Kidney (tissue), 14 donors: Measurements from ENCODE around the gene DPP10. TPM values are rescaled to one million over a fixed set of nuclear protein-coding genes. Genes with fewer than 3 reads are reported as not detected.

ENCODE experiments used
- DNase-seq, 5 donors: peaks; one replicate each; pipeline ENCODE4 v3.0.0-alpha.2; 2013 to 2020
- FAIRE-seq: peaks from 2 replicates; lab custom pipeline; 2012; peaks lifted over from hg19 to GRCh38; lab: Jason Lieb, UNC
- H3K27ac ChIP-seq, 2 donors: one replicate each; pipeline ENCODE4 v1.7.0; 2013; ENCODE audit warnings: low read depth in 2 of 2, low read length in 2 of 2, inconsistent platforms in 1 of 2
- H3K27me3 ChIP-seq: one replicate; pipeline ENCODE4 v1.7.1; 2013; ENCODE audit warnings: low read length, inconsistent platforms; ENCODE audit not compliant: control insufficient read depth, insufficient read depth
- H3K36me3 ChIP-seq, 3 donors: one replicate each; pipeline versions ENCODE4 v1.7.0 to v1.7.1; 2013; ENCODE audit warnings: low read length in 3 of 3, control low read depth in 1 of 3, inconsistent platforms in 1 of 3; ENCODE audit not compliant: insufficient read depth in 3 of 3, control insufficient read depth in 2 of 3
- H3K4me1 ChIP-seq, 3 donors: one replicate each; pipeline versions ENCODE4 v1.7.0 to v1.7.1; 2013; ENCODE audit warnings: low read length in 3 of 3, inconsistent platforms in 1 of 3, low read depth in 1 of 3; ENCODE audit not compliant: control insufficient read depth in 2 of 3, insufficient read depth in 2 of 3
- H3K4me3 ChIP-seq, 3 donors: one replicate each; pipeline versions ENCODE4 v1.7.0 to v1.8.1; 2013; ENCODE audit warnings: low read length in 3 of 3, control low read depth in 1 of 3, inconsistent platforms in 1 of 3
- H3K9ac ChIP-seq, 3 donors: one replicate each; pipeline versions ENCODE4 v1.7.0 to v1.7.1; 2013; ENCODE audit warnings: low read length in 3 of 3, control low read depth in 1 of 3, inconsistent platforms in 1 of 3
- H3K9me3 ChIP-seq, 3 donors: one replicate each; pipeline versions ENCODE4 v1.7.0 to v1.7.1; 2013; ENCODE audit warnings: low read length in 3 of 3, control low read depth in 1 of 3, inconsistent platforms in 1 of 3; ENCODE audit not compliant: control insufficient read depth in 2 of 3, insufficient read depth in 1 of 3
- intact Hi-C: fragments of 100-400 bp; cut with DNase I; formaldehyde crosslinking; loops from one replicate; pipeline ENCODE4 v1.11.1; 2022
- polyA plus RNA-seq: library from polyadenylated mRNA; stranded (reverse); fragments of 350-450 nt; fragmentation: Illumina TruSeq; extraction: RNeasy Lipid Tissue Mini Kit (QIAGEN cat#74804); gene quantifications from one replicate; pipeline ENCODE4 v1.2.3, GENCODE V29; 2014; ENCODE audit warnings: low read depth, low replicate concordance; ENCODE audit not compliant: insufficient read depth
- total RNA-seq: library from RNA; stranded (reverse); fragmentation: NEBNext Ultra II Directional; extraction: Animal tissue kit (Norgen Biotek cat#: 25700); gene quantifications from one replicate; pipeline ENCODE4 v1.2.1, GENCODE V29; 2021
- TF ChIP-seq, protein P1 (sequence below): IDR thresholded peaks from 3 replicates; pipeline ENCODE4 v1.5.1; 2012; ENCODE audit warnings: mild to moderate bottlenecking, moderate library complexity, borderline replicate concordance; ENCODE audit not compliant: insufficient read depth; ENCODE audit errors: extremely low read depth
- donor health status: control.
- donor health status: control.
- donor health status: control.
- donor health status: control.
- donor health status: control.
- donor health status: DM: yes; HTN: yes; CAD: no.
- donor health status: Normal renal cell carcinoma (clear cell type).

Gene DPP10
- total and polyA plus RNA-seq, 2 donors from 2014 or later = 0.67 TPM; not detected in 1

DNA sequence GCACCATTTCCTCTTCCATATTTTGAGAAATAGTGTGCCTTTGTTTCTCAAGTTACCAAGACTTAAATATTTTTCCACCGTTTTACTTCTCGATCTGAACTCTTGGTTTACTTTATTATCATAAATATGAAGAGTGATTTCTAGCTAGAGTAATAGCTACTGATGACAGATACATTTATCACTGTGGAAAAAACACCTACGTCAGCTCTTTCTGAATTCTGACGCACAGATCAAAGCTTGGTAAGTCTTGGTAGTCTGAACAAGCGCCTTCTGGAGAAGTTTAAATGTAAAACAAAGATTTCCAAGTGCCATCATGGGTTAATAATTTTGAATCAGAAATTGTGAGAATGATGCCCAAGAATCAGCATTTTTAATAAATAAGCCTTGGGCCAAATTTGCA, 367.7 kb downstream of the DPP10 start:
- H3K27me3 ChIP-seq = no peaks in the 10 kb centered on the region
- H3K27ac ChIP-seq = no peak overlapping the region
- H3K4me1 ChIP-seq = no peaks in the 10 kb centered on the region
- no peak overlapping the region for H3K9ac ChIP-seq
- H3K9me3 ChIP-seq = no peaks in the 10 kb centered on the region
- intact Hi-C loops = no loop called here
- TF ChIP-seq, protein P1, sequence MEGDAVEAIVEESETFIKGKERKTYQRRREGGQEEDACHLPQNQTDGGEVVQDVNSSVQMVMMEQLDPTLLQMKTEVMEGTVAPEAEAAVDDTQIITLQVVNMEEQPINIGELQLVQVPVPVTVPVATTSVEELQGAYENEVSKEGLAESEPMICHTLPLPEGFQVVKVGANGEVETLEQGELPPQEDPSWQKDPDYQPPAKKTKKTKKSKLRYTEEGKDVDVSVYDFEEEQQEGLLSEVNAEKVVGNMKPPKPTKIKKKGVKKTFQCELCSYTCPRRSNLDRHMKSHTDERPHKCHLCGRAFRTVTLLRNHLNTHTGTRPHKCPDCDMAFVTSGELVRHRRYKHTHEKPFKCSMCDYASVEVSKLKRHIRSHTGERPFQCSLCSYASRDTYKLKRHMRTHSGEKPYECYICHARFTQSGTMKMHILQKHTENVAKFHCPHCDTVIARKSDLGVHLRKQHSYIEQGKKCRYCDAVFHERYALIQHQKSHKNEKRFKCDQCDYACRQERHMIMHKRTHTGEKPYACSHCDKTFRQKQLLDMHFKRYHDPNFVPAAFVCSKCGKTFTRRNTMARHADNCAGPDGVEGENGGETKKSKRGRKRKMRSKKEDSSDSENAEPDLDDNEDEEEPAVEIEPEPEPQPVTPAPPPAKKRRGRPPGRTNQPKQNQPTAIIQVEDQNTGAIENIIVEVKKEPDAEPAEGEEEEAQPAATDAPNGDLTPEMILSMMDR = no peak
- no peak overlapping the region for H3K4me3 ChIP-seq
- FAIRE-seq (no peak), DNase-seq (no peak)
- no peaks in the 10 kb centered on the region for H3K36me3 ChIP-seq

DNA sequence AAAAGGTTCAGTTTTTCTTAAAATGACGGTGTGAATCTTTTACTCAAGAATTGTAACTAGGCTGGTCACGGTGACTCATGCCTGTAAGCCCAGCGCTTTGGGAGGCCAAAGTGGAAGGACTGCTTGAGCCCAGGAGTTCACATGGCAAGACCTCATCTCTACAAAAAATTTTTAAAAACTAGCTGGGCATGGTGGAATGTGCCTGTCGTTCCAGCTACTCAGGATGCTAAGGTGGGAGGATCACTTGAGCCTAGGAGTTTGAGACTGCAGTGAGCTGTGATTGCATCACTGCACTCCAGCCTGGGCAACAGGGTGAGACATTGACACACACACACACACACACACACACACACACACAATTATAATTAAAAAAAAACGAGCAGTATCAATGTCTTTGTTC, 369.8 kb downstream of the DPP10 start:
- Histone ChIP-seq H3K4me1 (no peaks in the 10 kb centered on the region), H3K9ac (no peak overlapping the region), H3K4me3 (no peak overlapping the region), H3K9me3 (no peaks in the 10 kb centered on the region), H3K36me3 (no peaks in the 10 kb centered on the region), H3K27ac (no peak overlapping the region), H3K27me3 (no peaks in the 10 kb centered on the region)
- intact Hi-C loops = no loop called here
- DNase-seq (no peak), FAIRE-seq (no peak)
- TF ChIP-seq, protein P1 = no peak

DNA sequence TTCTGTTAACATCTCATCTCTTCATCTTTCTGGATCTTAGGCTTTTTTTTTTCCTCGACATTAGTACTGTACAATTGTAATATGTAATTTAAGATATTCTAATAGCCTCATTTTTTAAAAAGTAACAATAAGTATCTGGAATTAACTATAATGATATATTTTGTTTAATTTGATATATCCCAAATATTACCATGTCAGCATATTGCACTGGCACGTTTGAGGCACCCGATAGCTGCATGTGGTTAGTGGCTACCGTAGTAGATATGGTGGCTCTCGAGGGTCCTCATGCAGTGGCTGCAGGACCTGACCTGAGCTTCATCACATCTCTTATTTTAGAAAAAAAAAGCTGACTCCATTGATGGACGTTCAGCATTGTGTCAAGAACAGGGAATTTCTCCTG, 371.9 kb downstream of the DPP10 start:
- FAIRE-seq = no peak
- no peaks in the 10 kb centered on the region for H3K9me3 ChIP-seq
- TF ChIP-seq, protein P1 = no peak
- intact Hi-C loops = no loop called here
- H3K4me3 ChIP-seq = no peak overlapping the region
- no peak overlapping the region for H3K27ac ChIP-seq
- no peaks in the 10 kb centered on the region for H3K27me3 ChIP-seq
- no peaks in the 10 kb centered on the region for H3K4me1 ChIP-seq
- H3K9ac ChIP-seq = no peak overlapping the region
- no peaks in the 10 kb centered on the region for H3K36me3 ChIP-seq
- no peak for DNase-seq

DNA sequence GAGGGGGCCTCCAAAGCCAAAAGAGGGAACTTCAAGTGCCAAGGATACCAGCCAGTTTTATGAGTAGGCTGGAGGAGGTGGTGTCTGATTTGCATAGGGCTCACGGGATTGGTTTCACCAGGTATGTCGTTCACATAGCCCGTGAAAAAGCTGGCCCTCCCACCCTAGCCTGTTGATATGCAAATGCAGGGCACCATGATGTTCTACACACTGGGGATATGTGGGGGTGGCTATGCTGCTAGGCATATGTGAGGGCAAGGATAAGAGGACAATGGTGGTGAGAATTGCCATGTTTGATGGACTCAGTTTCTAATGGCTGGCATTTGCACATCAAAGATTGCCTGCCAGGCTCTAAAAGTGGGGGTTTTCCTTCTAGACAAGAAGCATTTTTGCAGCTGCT, 378.6 kb downstream of the DPP10 start:
- Histone ChIP-seq H3K9me3 (no peaks in the 10 kb centered on the region), H3K9ac (no peak overlapping the region), H3K27me3 (no peaks in the 10 kb centered on the region), H3K27ac (no peak overlapping the region), H3K4me3 (no peak overlapping the region), H3K36me3 (no peaks in the 10 kb centered on the region), H3K4me1 (no peaks in the 10 kb centered on the region)
- TF ChIP-seq, protein P1 = no peak
- DNase-seq (no peak), FAIRE-seq (no peak)
- intact Hi-C loops = no loop called here
